Forelimb muscle (tissue), 1 donor: Measurements from ENCODE around the gene DEAF1. TPM values are rescaled to one million over a fixed set of nuclear protein-coding genes. Genes with fewer than 3 reads are reported as not detected.

ENCODE experiments used
- polyA plus RNA-seq: library from polyadenylated mRNA; unstranded; fragments of 120-200 nt; gene quantifications from one replicate; pipeline ENCODE4 v1.2.1, GENCODE V29; 2013; ENCODE audit not compliant: insufficient read length

The DEAF1 gene
- polyA plus RNA-seq, 1 donor: 28.7 TPM

Other genes starting within 250 kb of the DEAF1 start
- 33.3 TPM for gene PTDSS2, start 244.9 kb downstream of the DEAF1 start, polyA plus RNA-seq
- gene RNH1, start 188.0 kb downstream of the DEAF1 start, polyA plus RNA-seq: 85.0 TPM
- 120 TPM for gene HRAS, start 159.6 kb downstream of the DEAF1 start, polyA plus RNA-seq
- 7.3 TPM for gene LRRC56, start 157.7 kb downstream of the DEAF1 start, polyA plus RNA-seq
- gene LMNTD2, start 134.5 kb downstream of the DEAF1 start, polyA plus RNA-seq: 0.52 TPM
- 1.8 TPM for gene RASSF7, start 134.3 kb downstream of the DEAF1 start, polyA plus RNA-seq
- gene PHRF1, start 118.8 kb downstream of the DEAF1 start, polyA plus RNA-seq: 18.4 TPM
- 14.9 TPM for gene IRF7, start 79.3 kb downstream of the DEAF1 start, polyA plus RNA-seq
- gene CDHR5, start 70.3 kb downstream of the DEAF1 start, polyA plus RNA-seq: 1.9 TPM
- gene SCT, start 68.0 kb downstream of the DEAF1 start, polyA plus RNA-seq: 97.2 TPM
- gene DRD4, start 58.0 kb downstream of the DEAF1 start, polyA plus RNA-seq: 1.1 TPM
- gene TMEM80, start 594 bp upstream of the DEAF1 start, polyA plus RNA-seq: 17.0 TPM
- 2.0 TPM for gene EPS8L2, start 11.0 kb upstream of the DEAF1 start, polyA plus RNA-seq
- 59.5 TPM for gene TALDO1, start 52.2 kb upstream of the DEAF1 start, polyA plus RNA-seq
- gene GATD1, start 82.3 kb upstream of the DEAF1 start, polyA plus RNA-seq: 40.5 TPM
- gene CEND1, start 94.9 kb upstream of the DEAF1 start, polyA plus RNA-seq: 0.70 TPM
- 9.2 TPM for gene SLC25A22, start 103.1 kb upstream of the DEAF1 start, polyA plus RNA-seq
- 11.2 TPM for gene PIDD1, start 110.0 kb upstream of the DEAF1 start, polyA plus RNA-seq
- 1,639 TPM for gene RPLP2, start 114.7 kb upstream of the DEAF1 start, polyA plus RNA-seq
- gene PNPLA2, start 123.7 kb upstream of the DEAF1 start, polyA plus RNA-seq: 27.6 TPM
- 17.6 TPM for gene CRACR2B, start 132.7 kb upstream of the DEAF1 start, polyA plus RNA-seq
- gene CD151, start 137.7 kb upstream of the DEAF1 start, polyA plus RNA-seq: 155 TPM
- gene POLR2L, start 147.3 kb upstream of the DEAF1 start, polyA plus RNA-seq: 109 TPM
- 44.0 TPM for gene TSPAN4, start 147.6 kb upstream of the DEAF1 start, polyA plus RNA-seq
- gene CHID1, start 215.6 kb upstream of the DEAF1 start, polyA plus RNA-seq: 61.4 TPM
- 43.8 TPM for gene AP2A2, start 230.6 kb upstream of the DEAF1 start, polyA plus RNA-seq